HG03354 (cell line): ENCODE results near the gene FOXJ2.
"Not testable (repeated sequence)": the region's sequence is repeated elsewhere in the genome, so short reads cannot be mapped to it uniquely, and the experiment has no call there.

Experiments used
- ATAC-seq: cut with Tn5 transposase; IDR thresholded peaks from one replicate; pipeline ENCODE4 v1.9.1; 2021; ENCODE audit warnings: mild to moderate bottlenecking; ENCODE audit not compliant: unreplicated experiment, poor library complexity, severe bottlenecking

FOXJ2 gene

GRCh38 chr12:8032242-8033152 lies at the start of gene FOXJ2:
Gene FOXJ2 (plus strand): TSS chr12:8032716. CDS start chr12:8039833, 7,117 bp downstream.
- peak; percentile 70 for ATAC-seq

- ATAC-seq, result not testable (repeated sequence)
Observed at GRCh38 chr12:7983019-7983418, 49.5 kb upstream of the FOXJ2 start.

GRCh38 chr12:7983460-7983859 lies 49.1 kb upstream of the FOXJ2 start:
- ATAC-seq, result not testable (repeated sequence)

- no peak for ATAC-seq
Observed at GRCh38 chr12:7984900-7985299, 47.6 kb upstream of the FOXJ2 start.

DNA sequence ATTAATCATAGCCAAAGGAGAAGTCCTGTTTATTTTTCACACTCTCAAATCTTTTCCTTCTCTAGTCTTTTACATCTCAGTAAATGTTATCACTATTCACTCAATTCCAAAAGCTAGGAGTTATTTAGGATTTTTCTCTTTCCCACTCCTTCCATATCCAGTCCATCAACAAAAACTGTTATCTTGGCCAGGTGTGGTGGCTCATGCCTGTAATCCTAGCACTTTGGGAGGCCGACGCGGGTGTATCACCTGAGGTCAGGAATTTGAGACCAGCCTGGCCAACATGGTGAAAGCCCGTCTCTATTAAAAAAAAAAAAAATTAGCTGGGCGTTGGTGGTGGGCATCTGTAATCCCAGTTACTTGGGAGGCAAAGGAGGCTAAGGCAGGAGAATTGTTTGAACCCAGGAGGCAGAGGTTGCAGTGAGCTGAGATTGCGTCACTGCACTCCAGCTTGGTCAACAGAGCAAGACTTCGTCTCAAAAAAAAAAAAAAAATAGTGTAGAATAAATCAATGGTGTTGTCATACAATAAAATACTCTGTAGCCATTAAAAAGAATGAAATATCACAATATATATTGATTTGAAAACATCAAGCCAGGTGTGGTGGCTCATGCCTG lies 46.6 kb upstream of the FOXJ2 start:
- ATAC-seq, result no peak

DNA sequence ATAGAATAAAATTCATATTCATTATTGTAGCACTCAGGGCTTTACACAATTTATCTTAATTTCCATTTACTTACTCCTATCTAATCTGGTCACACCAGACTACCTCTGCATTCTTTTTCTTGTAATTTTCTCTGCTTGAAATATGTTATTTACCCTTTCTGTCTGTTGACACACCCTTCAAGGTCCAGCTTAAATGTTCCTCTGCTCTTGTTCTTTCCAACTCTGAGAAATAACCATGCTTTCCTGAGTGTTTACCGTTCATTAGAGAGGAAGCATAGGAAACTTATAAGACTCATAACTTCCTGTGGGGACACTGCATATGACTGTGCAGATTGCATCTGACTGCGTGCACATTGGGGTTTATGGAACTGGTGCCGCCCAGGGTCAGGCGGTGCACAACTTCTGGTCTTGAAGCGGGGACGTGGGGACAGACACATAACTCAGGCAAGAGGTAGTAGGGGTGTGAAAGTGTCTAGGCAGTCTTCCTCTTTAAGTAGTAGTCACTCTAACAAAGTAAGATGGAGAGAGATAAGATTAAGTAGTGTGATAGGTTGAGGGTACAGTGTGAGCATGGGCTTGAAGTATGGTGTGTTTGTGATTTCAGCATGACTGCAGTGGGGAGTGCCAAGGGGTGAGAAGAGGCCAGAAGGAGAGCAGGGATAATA lies 42.6 kb upstream of the FOXJ2 start:
- ATAC-seq, result no peak

GRCh38 chr12:7991535-7991934 lies 41.0 kb upstream of the FOXJ2 start:
- ATAC-seq, result no peak

DNA sequence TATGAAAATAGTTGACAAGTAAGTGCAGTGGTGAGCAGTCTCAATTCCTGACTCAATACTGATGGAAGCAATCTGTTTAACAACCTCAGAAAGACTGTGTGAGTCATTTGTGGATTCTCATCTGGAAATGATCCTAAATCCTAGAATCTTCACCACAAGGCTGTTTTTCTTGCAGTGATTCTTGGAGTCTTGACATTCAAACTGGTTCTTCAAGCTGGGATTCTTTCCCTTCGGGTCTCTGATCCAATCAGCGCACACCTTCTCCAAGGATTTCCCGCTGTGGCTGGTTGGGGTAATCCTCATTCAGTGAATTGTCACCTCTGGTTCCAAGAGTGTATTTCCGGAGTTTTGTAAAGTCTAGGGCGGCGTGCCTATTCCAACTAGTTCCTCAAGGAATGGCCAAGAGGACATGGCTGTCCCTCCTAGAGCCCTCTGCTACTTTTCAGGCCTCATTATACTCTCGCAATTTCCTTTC lies 37.7 kb upstream of the FOXJ2 start:
- no peak for ATAC-seq

- peak; percentile 99 for ATAC-seq
Observed at GRCh38 chr12:7995266-7995963, 37.1 kb upstream of the FOXJ2 start.

GRCh38 chr12:8000827-8001226 lies 31.7 kb upstream of the FOXJ2 start:
- ATAC-seq, result not testable (repeated sequence)

- not testable (repeated sequence) for ATAC-seq
Observed at GRCh38 chr12:8001496-8001895, 31.0 kb upstream of the FOXJ2 start.

GRCh38 chr12:8004897-8005296 lies 27.6 kb upstream of the FOXJ2 start:
- not testable (repeated sequence) for ATAC-seq

- no peak for ATAC-seq
Observed at GRCh38 chr12:8011331-8011730, 21.2 kb upstream of the FOXJ2 start.

GRCh38 chr12:8012651-8013309 lies 19.7 kb upstream of the FOXJ2 start:
- no peak for ATAC-seq

DNA sequence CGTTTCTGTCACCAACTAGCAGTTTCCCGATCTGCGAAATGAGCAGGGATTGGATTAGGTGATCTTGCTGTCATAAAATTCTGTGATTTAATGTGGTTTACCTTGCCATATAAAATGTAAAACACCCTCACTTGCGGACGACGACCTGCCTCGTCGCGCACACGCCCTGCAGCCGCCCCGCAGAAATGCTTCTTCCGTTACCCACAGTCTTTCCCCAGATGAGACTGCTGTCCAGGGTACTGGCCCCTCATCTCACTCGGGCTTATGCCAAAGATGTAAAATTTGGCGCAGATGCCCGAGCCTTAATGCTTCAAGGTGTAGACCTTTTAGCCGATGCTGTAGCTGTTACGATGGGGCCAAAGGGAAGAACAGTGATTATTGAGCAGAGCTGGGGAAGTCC lies 17.7 kb upstream of the FOXJ2 start:
- ATAC-seq, result no peak

DNA sequence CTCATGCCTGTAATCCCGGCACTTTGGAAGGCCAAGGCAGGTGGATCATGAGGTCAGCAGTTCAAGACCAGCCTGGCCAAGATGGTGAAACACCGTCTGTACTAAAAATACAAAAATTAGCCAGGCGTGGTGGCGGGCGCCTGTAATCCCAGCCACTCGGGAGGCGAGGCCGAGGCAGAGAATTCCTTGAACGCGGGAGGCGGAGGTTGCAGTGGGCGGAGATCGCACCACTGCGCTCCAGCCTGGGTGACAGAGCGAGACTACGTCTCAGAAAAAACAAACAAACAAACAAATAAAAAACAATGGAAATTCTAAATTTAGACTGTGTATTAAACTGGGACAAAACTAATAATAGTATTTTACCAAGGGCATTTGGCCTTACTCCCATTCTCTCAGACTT lies 14.3 kb upstream of the FOXJ2 start:
- not testable (repeated sequence) for ATAC-seq

DNA sequence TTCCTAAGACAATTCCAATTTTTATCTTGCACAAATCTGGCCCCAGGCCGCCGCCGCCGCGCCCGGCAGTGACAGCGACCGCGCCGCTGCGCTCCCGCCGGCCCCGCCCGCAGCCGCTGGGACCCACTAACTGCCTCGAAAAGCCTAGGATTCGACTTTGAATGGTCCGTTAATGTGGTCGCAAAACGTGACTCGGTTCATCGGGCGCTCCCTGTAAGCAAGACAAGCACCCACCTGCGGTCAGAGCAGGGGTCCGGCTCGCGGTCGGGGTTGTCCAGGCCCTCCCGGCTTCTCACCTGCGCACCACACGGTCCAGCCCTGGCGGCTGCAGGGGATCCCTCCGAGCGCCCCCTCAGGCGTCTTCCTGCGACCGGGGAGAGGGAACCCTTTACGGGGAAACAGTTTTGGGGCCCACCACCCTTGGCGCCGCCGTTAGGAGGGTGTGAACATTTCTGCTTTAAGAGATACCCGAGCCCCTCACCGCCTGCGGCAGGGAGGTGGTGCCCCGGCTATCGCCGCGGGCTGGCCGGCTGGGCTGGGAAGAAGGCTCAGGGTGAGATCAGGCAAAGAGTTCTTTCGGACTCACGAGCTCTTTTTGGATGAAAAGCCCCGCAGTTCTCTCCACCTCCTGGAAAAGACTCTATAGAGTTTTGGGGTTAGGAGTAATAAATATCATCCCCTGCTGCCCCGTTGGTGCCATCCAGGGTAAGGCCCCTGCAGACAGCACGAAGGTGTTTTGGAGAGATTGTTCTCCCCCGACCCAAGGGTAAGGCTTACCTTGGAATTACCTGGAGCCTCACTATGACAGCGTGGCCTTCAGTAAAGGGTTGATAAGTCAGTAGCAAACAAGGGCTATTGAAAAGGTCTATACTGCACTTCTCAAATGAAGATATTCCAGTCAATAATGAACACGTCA lies 13.6 kb upstream of the FOXJ2 start:
- ATAC-seq, result peak; percentile 43

GRCh38 chr12:8026291-8026900 lies 6.1 kb upstream of the FOXJ2 start:
- ATAC-seq, result peak; percentile 98
